ENCODE measurements around the gene TRIM33.
"Not testable (repeated sequence)": the region's sequence is repeated elsewhere in the genome, so short reads cannot be mapped to it uniquely, and the experiment has no call there.

TRIM33 gene

GRCh38 chr1:114377356-114377755 lies 133.6 kb downstream of the TRIM33 start:
- TF ChIP-seq, protein P1, sequence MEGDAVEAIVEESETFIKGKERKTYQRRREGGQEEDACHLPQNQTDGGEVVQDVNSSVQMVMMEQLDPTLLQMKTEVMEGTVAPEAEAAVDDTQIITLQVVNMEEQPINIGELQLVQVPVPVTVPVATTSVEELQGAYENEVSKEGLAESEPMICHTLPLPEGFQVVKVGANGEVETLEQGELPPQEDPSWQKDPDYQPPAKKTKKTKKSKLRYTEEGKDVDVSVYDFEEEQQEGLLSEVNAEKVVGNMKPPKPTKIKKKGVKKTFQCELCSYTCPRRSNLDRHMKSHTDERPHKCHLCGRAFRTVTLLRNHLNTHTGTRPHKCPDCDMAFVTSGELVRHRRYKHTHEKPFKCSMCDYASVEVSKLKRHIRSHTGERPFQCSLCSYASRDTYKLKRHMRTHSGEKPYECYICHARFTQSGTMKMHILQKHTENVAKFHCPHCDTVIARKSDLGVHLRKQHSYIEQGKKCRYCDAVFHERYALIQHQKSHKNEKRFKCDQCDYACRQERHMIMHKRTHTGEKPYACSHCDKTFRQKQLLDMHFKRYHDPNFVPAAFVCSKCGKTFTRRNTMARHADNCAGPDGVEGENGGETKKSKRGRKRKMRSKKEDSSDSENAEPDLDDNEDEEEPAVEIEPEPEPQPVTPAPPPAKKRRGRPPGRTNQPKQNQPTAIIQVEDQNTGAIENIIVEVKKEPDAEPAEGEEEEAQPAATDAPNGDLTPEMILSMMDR (conservative IDR thresholded peaks at IDR 0.05; ENCODE audit: control insufficient read depth, insufficient read depth, low read depth, low read length), result no peak
- H3K4me3 ChIP-seq (ENCODE audit: control insufficient read depth, low read depth, low read length), result no peak overlapping the region
- DNase-seq (ENCODE audit: low read depth), result no peak

GRCh38 chr1:114369930-114370329 lies 141.1 kb downstream of the TRIM33 start:
- no peak for DNase-seq (ENCODE audit: low read depth)
- TF ChIP-seq, protein P1 (conservative IDR thresholded peaks at IDR 0.05; ENCODE audit: control insufficient read depth, insufficient read depth, low read depth, low read length), result no peak
- H3K4me3 ChIP-seq (ENCODE audit: control insufficient read depth, low read depth, low read length), result no peak overlapping the region

DNA sequence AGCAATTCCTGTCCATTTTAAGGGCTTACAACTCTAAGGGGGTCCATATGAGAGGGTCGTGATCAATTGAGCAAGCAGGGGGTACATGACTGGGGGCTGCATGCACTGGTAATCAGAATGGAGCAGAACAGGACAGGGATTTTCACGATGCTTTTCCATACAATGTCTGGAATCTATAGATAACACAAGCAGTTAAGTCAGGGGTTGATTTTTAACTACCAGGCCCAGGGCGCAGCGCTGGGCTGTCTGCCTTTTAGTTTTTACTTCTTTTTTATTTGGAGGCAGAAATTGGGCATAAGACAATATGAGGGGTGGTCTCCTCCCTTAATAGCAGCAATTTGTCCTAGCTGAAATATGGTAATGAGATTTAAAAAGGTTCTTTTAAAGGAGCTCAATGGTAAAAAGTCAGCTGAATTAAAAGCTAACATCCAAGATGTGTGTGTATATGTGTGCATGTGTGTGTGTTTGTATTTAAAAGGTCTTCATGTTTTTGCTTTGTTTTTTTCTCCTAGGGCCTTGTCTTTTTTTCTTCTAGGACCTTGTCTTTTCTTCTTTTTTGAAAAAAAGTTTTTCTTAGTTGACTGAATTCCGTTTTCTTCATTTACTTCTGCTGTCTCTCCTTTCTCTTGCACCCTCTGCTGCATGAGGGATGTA lies 141.6 kb downstream of the TRIM33 start:
- not testable (repeated sequence) for DNase-seq (ENCODE audit: low read depth); H3K4me3 ChIP-seq (ENCODE audit: control insufficient read depth, low read depth, low read length)

- TF ChIP-seq, protein P1 (conservative IDR thresholded peaks at IDR 0.05; ENCODE audit: control insufficient read depth, insufficient read depth, low read depth, low read length), result no peak
- H3K4me3 ChIP-seq (ENCODE audit: control insufficient read depth, low read depth, low read length), result no peak overlapping the region
- no peak for DNase-seq (ENCODE audit: low read depth)
Measured at GRCh38 chr1:114368560-114369255, 142.3 kb downstream of the TRIM33 start.

DNA sequence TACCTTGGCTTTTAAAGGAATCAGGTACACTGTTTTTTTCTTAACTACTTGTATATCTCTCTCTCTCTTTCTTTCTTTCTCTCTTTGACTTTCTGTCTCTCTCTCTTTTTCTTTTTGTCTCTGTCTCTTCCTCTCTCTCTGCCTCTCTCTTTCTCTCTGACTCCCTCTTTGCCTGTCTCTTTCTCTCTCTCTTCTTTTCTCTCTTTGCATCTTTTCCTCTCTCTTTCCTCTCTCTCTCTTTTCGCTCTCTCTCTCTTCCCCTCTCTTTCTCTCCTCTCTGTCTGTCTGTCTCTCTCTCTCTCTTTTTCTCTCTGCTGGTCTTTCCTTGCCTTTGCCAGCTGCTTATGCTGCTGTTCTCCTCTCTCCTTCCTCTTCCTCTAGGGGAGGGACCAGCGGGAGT lies 143.2 kb downstream of the TRIM33 start:
- DNase-seq (ENCODE audit: low read depth), result no peak
- no peak overlapping the region for H3K4me3 ChIP-seq (ENCODE audit: control insufficient read depth, low read depth, low read length)
- TF ChIP-seq, protein P1 (conservative IDR thresholded peaks at IDR 0.05; ENCODE audit: control insufficient read depth, insufficient read depth, low read depth, low read length), result no peak

- DNase-seq (ENCODE audit: low read depth); H3K4me3 ChIP-seq (ENCODE audit: control insufficient read depth, low read depth, low read length): not testable (repeated sequence)
Measured at GRCh38 chr1:114363230-114363629, 147.8 kb downstream of the TRIM33 start.

GRCh38 chr1:114359791-114360190 lies 151.2 kb downstream of the TRIM33 start:
- DNase-seq (ENCODE audit: low read depth), result no peak
- TF ChIP-seq, protein P1 (conservative IDR thresholded peaks at IDR 0.05; ENCODE audit: control insufficient read depth, insufficient read depth, low read depth, low read length), result no peak
- H3K4me3 ChIP-seq (ENCODE audit: control insufficient read depth, low read depth, low read length), result no peak overlapping the region

Data from fibroblast of mammary gland (primary cell).